T follicular helper cell (primary cell): ENCODE data around the gene CCDC47.

Experiments used
- DNase-seq: peaks from one replicate; pipeline ENCODE4 v3.0.0-alpha.2; 2020; ENCODE audit warnings: low read depth

The CCDC47 gene

GRCh38 chr17:63698381-63698885 lies 75.0 kb downstream of the CCDC47 start:
- DNase-seq: no peak

GRCh38 chr17:63697341-63698286 lies 75.8 kb downstream of the CCDC47 start:
- peak; percentile 81 for DNase-seq

- DNase-seq: peak; percentile 12
Observed at GRCh38 chr17:63696381-63696961, 76.9 kb downstream of the CCDC47 start.

GRCh38 chr17:63695889-63696288 lies 77.5 kb downstream of the CCDC47 start:
- DNase-seq: no peak
